Liver (tissue), 3 donors: ENCODE data around the gene C16orf86.

ENCODE experiments used
- ATF3 ChIP-seq: IDR thresholded peaks from 2 replicates; pipeline ENCODE4 v1.6.1; 2016; ENCODE audit warnings: antibody characterized with exemption
- EGR1 ChIP-seq, 2 donors: IDR thresholded peaks; 2 replicates each; pipeline ENCODE4 v1.6.1; 2016 to 2018; ENCODE audit warnings: antibody characterized with exemption in 2 of 2, low read depth in 2 of 2
- FOXA1 ChIP-seq: IDR thresholded peaks from 2 replicates; pipeline ENCODE4 v1.6.1; 2016; ENCODE audit warnings: antibody characterized with exemption
- HNF4A ChIP-seq, 2 donors: conservative IDR thresholded peaks; 2 replicates each; pipeline ENCODE4 v1.6.1; 2016; ENCODE audit warnings: antibody characterized with exemption in 2 of 2, mild to moderate bottlenecking in 2 of 2
- SP1 ChIP-seq: IDR thresholded peaks from 2 replicates; pipeline ENCODE4 v1.6.1; 2018; ENCODE audit warnings: antibody characterized with exemption, mild to moderate bottlenecking
- ZBTB33 ChIP-seq: IDR thresholded peaks from 2 replicates; pipeline ENCODE4 v1.6.1; 2016; ENCODE audit warnings: antibody characterized with exemption
- TF ChIP-seq, protein P1 (sequence below): fragments of 150-350 bp; IDR thresholded peaks from 2 replicates; pipeline ENCODE4 v1.5.1; 2017; ENCODE audit warnings: improper control_type of control experiment, low read depth, low read length; ENCODE audit not compliant: missing input control
- TF ChIP-seq, protein P2 (sequence below): IDR thresholded peaks from 2 replicates; pipeline ENCODE4 v1.6.1; 2016; ENCODE audit warnings: antibody characterized with exemption
- donor health status: healthy.
- donor health status: healthy.

- TF ChIP-seq, protein P1, sequence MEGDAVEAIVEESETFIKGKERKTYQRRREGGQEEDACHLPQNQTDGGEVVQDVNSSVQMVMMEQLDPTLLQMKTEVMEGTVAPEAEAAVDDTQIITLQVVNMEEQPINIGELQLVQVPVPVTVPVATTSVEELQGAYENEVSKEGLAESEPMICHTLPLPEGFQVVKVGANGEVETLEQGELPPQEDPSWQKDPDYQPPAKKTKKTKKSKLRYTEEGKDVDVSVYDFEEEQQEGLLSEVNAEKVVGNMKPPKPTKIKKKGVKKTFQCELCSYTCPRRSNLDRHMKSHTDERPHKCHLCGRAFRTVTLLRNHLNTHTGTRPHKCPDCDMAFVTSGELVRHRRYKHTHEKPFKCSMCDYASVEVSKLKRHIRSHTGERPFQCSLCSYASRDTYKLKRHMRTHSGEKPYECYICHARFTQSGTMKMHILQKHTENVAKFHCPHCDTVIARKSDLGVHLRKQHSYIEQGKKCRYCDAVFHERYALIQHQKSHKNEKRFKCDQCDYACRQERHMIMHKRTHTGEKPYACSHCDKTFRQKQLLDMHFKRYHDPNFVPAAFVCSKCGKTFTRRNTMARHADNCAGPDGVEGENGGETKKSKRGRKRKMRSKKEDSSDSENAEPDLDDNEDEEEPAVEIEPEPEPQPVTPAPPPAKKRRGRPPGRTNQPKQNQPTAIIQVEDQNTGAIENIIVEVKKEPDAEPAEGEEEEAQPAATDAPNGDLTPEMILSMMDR: no peak
- TF ChIP-seq EGR1 (IDR thresholded peaks at IDR 0.05; ENCODE audit: low read depth in 2 of 2) (no peak), FOXA1 (no peak), ATF3 (no peak), ZBTB33 (no peak), HNF4A (conservative IDR thresholded peaks at IDR 0.05) (no peak), SP1 (peak; percentile 5)
- TF ChIP-seq, protein P2, sequence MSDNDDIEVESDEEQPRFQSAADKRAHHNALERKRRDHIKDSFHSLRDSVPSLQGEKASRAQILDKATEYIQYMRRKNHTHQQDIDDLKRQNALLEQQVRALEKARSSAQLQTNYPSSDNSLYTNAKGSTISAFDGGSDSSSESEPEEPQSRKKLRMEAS: no peak
Observed at GRCh38 chr16:67659675-67660563, 6.7 kb upstream of the C16orf86 start, which contains the start of gene ACD.
